NCI-H187 (cell line): ENCODE measurements around the gene SULF2.

Experiments
- DNase-seq, 2 experiments: peaks; one replicate each; lab custom pipeline; 2025; lab: John Stamatoyannopoulos, UW

The SULF2 gene

DNA sequence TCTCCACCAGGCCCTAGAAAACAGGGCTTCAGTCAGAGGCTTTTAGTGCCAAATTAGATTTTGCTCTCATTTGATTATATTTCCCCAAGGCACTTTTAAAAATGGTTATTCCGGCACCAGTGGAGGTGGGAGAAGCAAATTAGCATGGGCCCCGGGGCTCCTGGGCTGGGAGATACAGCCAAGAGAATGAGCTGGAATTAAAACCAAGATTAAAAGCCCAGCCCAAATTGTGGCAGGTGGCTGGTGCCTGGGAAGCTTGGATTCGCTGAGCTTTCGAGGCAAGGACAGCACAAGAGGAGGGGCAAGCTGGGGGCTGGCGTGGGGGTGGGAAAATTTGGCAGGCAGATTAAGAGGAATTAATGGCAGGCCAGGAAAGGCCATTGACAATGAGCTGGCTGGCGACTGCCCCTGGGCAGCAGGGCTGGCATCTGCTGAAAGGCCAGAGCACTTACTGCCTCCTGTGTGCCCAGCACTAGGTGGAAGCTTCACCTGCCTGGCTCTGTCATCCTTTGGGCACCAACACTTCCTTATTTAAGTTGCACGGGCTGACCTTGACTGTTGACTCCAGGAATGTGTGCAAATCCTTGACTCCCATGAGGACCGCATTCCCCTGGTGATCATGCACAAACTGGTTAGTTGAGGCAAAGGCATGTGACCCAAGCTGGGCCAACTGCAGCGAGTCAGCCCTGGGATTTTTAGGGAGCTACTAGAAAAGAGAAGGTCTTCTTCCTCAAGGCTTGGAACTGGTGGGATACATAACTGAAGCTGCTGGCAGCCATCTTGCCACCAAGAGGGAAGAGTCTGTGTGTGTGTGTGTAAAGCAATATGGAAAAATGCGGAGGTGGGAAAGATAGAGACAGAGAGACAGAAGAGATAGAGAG lies 76.1 kb downstream of the SULF2 start:
- DNase-seq = no peak

DNA sequence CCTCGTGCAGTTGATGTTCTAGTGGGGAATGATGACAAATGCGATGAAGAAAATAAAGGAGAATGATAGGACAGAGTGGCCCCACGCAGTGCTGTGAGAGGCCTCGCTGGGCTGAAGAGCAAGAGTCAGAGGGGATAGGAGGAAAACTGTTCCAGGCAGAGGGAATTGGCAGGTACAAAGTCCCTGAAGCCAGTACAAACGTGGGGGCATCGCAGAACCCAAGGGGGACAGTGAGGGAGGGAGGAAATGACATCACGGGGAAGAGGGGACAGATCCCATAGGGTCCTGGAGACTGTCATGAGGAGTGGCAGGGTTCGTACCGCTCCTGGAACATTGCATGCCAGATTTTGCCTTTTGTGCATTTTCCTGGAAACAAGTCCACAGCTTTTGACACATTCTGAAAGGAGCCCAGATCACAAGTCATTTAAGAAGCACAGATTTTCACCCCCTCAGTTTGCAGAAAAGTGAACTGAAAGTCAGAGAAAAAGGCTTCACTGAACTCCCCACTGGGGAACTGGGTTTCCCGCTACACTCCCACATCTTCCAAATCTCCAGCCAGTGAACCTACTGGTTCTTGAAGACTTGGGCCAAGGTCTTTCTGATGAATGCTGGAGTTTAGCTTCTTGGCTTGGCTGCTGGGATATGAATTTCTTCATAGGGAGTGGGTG lies 77.0 kb downstream of the SULF2 start:
- no peak for DNase-seq

DNA sequence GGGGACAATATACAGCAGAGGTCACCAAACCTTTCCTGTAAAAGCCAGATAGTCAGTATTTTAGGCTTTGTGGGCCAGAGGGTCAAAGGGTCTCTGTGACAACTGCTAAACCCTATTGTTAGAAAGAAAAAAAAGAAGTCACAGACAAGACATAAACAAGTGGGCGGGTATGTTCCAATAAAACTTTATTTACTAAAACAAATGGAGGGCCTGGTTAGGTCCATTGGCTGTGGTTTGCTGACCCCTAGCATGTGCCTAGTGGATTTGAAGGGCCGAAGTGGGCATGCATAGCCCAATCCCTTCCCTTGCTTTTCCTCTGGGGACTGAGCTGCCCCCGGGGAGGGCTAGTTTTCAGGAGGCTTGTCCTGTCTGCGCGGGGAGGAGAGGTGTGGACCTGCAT lies 78.9 kb downstream of the SULF2 start:
- no peak for DNase-seq

DNA sequence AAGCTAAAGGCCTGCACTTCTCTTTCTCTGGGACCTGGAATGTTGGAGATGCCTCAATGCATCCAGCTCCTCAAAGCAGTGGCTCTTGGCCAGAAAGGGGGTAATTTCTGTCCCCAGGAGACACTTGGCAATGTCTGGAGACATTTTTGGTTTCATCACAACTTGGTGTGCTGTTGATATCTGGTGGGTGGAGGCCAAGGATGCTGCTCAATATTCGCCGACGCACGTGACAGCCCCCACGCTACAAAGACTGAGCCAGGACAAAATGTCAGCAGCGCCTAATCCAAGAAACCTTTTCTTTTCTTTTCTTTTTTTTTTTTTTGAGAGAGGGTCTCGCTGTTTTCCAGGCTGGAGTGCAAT lies 79.8 kb downstream of the SULF2 start:
- DNase-seq = no peak

DNA sequence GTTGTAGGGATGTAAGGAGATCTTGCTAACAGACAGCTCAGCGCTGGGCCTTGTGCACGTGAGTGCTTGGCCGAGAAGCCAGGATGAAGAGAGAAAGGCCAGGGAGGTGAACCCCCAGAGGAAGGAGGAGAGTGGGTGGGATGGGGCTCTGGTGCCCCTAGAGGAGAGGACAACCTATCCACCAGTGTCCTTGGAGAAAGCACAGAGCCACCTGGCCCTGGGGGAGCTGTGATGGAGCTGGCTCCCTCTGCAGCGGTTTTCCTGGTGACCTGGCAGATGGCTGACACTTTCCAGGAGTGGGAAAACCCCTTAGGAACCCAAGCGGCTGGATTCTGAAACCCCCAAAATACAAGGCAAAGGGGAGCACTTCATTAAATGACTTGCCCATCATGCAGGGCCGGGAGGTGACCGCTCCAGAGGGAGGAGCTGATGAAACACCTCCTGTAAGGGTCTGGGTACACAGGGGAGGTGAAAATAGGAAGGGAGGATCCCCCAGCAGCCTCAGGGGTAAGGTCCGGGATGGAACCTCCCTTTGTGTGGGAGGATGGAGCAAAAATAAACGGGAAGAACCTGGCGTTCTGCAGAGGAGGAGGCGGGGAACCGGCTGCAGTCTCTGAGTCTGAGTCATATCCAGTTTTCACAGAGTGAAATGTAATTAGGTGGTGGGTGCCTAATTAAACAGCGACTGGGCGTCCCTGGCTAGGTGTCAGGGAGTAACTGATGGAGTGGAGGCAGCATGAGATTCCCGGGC lies 80.4 kb downstream of the SULF2 start:
- no peak for DNase-seq

DNA sequence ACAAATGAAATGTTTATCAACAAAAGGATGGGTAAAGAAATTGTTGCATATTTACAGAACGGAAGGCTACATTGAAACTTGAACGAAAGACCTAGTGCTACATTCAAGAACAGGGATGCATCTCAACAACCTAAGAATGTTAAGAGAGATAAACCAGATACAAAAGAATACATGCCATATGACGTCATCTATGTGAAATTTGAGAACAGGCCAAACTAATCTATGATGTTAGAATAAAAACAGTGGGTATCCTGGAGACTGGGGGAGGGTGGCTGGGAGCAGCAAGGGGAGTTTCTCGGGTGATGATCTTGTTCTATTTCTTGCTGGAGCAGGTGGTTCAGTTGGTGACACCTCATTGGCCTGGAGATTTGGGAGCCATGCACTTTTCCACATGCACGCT lies 81.5 kb downstream of the SULF2 start:
- DNase-seq = no peak

DNA sequence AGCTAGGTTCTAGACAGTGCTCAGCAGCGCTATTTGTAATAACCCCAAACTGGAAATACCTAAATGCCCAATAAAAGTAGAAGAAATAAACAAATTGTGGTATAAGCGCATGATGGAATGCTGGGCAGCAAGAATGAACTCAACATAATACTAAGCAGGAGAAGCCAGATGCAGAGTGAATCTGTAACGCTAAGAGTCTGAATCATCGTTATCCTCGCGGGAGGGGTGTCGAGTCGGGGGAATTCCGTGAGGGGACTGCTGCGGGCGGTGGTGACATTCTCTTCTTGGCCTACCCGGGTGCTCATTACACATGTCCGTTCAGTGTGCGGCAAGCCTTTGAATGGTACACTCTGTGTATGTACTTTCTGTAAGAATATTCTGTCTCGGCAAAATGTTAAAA lies 83.7 kb downstream of the SULF2 start:
- no peak for DNase-seq

DNA sequence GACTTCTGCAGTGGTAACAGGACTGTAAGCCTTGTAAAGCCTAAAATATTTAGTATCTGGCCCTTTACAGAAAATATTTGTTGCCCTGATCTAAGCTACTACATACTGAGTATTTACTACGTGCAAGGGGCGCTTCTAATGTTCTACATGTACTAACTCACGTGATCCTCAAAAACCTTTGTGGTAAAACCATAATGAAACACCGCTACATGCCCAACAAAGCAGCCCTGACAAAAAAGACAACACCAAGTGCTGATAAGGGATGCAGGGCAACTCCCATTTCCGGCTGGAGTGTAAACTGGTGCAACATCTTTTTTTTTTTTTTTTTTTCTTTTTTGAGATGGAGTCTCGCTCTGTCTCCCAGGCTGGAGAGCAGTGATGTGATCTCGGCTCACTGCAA lies 85.0 kb downstream of the SULF2 start:
- DNase-seq = no peak

DNA sequence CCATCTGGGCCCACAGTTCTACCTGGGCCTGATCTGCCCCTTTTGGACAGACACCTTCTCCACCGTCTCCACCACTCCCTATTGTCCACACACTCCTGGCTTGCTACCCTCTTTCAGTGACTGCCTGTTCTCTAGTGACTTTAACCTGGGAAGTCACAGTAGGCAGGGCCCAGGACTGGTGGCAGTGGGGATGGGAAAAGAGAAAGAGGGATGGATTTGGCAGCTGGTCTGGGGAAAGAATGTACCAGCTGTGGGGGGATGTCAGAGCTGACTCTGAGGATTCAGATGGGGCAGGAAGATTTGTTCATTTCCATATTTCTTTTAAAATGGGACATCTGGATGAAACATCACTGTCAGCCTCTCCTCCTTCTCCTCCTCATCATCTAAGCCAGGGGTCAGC lies 85.5 kb downstream of the SULF2 start:
- DNase-seq = no peak

DNA sequence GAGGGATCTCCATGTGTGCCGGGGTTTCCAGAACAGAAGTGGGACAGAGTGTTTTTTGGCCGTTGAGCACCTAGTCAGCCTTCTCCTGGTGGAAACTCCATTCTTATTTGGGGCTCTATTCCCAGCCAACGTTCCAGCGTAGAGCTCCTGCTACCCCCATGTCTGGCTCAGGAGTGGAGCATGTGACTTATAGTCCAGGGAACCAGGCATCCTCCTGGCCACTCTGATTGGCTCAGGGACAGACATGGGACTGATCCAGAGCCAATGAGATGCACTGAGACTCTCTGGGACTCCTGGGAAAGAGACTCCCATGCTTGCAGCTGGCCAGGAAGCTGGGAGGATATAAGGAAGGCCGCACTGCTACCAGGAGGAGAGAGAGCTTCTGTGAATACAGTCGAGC lies 87.1 kb downstream of the SULF2 start:
- no peak for DNase-seq

DNA sequence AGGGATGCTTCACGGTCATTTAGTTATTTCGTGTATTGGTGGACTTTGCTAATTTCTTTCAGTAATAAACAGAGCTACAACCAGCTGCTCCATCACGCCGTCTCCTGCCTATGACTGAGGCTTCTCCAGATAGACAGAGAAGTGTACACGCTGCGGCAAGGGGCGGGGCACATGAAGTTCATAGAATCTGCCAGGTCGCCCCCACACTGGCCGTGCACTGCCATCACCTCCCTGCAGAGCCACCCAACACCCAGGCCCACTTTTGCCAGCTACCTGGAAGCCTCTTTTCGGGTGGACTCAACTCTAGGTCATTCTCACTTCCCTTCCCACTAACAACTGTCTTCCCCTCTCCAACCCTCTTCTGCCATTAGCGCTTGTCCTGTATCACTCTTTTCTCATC lies 88.4 kb downstream of the SULF2 start:
- DNase-seq = no peak

DNA sequence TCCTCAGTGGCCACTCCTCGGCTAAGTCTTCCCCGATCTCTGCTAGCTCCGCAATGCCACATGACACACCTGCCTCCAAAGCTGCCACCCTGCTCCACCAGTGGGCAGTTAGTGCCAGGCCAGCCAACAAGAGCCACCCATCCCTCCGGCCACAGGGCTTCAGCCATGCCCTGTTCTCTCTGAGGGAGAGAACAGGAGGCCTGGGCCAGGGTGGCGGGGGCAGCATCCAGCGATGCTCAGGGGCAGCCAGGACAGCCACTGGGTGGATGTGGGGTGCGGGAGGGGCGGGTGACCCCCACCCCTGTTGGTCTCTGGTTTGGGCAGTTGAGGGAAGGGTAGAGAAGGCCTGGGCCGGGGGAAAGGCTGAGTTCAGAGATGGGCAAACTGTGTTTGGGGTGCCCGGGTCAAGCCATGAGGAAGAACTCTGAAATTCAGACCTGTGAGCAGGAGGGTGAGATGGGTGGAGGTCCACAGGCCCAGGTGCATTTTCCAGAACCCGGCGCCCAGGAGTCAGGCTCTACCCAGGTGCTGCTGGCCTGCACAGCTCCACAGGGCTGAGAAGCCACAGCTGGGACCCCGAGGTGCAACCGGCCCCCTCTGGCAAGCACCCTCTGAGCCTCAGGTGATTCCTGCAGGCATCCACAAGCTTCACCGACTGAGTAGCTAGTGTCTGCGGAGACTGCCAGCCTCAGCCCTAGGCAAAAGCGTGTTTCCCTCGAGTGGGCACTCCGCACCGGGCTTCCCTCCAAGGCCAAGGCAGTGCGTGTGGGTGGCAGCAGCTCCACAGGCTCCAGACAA lies 91.1 kb downstream of the SULF2 start:
- no peak for DNase-seq

DNA sequence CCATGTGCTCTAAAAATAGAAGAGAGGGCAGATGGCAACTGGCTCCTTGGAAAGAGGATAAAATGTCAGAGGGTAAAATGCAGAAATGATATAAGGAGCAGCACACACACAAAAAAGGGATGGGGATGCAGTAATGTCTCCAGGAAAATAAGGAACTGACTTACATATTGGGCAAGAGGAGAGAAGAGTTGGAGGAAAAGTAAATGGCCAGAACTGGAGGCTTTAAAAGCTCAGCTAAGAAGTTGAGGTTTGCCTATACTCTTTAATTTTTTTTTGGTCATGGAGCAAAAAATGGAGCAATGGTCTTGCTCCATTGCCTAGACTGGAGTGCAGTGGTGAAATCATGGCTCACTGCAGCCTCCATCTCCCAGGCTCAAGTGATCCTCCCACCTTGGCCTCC lies 93.7 kb downstream of the SULF2 start:
- DNase-seq = no peak

DNA sequence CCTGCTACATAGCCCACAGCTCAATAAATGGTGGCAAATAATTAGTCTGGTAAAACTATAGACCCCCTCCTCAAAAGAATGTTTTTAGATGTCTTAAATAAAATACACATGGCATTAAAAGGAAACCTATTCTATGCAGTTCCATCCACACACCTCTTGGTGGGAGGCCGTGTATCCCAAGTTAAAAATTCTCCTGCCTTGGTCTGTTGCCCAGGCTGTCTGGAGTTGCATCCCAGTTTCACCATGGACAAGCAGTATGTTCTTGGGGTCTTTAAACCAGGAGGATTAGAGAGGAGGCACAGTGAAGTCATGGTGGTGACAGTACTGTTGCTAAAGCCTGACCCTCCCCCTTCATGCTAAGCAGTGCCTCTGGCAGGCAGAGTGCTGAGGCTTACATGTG lies 95.5 kb downstream of the SULF2 start:
- DNase-seq = no peak

DNA sequence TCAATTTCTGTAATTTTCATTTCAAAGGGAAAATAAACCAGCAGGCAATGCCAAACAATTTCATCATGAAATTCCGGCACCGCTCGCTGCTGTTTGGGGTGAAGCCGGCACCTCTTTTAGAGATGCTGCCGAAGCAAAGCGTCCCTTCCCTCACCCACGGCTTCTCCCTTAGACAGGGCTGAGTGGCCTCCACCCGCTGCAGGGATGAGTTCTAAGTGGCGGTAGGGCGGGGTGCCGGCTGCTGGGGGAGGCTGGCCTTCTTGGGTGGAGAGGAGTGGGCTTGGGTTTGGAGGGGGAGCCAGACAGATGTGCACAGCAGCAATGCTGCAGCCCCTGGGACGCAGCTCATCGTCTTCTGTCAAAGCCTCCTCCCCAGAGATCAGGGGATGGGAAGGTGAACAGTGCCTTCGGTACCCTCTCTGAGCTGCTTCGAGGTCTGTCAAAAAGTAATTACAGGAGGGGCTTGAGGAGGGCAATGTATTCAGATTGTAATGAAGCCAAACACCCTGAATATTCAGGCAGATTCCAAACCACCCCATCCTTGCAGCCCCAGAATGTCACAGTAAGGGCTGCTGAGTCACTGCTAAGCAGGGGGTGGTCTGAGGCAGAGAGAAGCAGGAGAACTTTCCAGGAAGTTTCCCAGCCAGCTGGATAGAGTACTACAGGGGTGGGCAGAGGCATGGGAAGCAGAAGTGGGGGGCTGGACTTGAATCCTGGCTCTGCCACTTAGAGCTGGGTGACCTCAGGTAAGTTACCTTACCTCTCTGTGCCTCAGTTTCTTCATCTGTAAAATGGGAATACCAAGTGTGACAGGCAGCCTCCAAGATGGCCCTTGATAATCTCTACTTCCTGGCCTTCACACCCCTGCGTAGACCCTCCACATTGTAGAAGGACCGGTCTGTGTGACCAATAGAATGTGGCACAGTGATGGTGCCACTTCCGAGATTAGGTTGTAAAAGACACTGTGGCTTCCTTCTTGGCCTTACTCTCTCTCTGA lies 96.6 kb downstream of the SULF2 start:
- no peak for DNase-seq

DNA sequence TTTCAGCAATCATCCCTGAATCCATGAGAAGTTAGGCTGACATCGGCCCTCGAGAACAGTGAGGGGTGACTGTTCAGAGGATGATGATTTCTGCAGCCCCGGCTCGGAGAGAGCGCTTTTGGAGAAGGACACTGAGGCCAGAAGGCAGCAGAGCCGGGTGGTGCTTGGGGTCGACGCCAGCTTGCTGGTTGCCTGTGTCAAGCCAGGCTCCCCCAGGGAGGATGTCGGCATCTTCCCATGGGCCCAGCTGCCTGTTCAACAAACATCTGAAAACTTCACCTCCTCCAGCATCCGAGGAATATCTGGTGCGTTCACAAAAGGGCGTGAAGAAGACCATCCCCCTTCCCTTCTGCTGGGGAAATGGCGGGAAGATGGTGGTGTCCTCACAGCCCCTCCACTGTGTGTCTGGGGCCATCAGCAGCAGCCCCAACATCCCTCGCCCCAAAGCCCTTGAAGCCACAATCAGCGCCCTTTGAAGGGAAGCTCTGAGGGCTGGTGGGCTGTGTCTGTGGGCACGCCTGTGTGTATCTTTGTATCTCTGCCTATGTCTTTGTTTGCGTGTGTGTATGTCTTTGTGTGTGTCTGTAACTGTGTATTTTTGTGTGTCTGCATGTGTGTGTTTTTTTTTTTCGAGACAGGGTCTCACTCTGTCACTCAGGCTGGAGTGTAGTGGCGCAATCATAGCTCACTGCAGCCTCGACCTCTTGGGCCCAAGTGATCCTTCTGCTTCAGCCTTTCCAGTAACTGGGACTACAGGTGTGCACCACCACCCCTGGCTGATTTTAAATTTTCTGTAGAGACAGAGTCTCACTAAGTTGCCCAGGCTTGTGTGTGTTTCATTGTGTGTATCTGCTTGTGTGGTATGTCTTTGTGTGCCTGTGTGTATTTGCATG lies 97.9 kb downstream of the SULF2 start:
- no peak for DNase-seq

DNA sequence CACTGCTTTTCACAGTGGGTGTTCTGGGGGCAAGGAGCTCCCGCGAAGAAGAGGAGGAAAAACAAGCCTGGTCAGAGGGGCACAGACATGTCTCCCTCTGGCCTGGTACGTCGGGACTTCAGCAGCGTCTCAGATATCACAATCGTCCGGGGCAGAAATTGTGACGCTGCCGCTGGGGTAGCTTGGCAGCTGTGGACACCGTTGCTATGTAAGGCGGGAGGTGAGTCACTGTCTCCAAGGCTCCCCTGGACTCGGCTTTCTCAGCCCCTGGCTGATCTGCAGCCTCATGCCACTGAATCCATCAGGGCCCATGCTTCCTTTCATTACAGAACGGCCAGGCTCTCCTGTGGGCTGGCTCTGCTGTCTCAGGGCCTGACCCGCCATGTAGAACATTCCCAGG lies 98.7 kb downstream of the SULF2 start:
- no peak for DNase-seq

DNA sequence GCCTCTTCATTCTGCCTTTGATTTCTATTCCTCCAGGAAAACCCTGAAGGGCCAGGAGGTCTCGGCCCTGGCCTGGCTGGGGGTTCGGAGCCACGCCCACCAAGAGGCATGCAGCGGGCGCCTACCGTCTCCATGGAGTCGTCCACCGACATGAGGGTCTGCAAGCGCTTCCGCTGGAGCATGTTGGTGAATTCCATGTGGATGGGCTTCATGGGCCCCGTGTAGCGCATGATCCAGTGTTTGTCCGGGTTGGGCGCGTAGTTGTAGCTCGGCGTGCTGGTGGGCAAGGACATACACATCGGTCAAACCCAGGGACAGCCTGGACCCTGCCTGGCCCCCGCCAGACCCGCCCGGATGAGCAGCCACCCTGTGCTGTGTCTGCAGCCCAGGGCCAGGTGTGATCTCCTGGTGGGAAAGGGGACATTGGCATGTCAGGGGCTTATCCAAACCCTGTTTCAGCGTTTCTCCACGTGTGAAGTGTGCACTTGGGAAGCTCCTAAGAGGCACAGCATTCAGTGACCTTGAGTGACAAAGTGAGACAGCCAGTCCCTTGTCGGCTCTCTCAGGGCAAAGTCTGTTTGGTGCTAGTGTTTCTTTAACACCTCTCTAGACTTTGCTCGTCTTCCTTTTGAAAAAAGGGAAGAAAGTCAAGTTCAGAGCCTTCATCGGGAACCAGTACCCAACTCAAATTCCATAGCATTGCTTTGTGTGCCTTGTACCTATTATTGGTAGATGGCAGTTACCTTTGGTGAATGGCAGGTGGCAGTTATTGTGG lies 100.8 kb downstream of the SULF2 start:
- DNase-seq = no peak

DNA sequence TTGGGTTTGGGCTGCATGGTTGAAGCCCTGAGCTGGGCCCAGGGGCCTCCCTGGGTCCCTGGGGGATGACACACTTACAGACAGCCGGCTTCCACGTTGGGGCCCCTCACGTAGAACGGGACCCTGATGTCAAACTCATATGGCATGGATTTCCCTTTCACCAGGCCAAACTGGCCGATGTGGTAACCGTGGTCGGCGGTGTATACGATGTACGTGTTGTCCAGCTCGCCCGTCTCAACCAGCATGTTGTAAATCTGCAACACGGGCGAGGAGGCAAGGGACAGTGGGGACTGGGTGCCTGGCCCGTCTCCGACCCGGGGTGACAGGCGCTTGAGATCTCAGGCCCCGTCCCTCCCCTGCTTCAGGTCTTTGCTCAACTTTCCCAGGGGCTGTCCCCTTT lies 102.4 kb downstream of the SULF2 start:
- no peak for DNase-seq
